Common myeloid progenitor, CD34-positive (primary cell): ENCODE measurements around the gene FAM76B.

Experiments
- CTCF ChIA-PET: fragments of 350-600 bp; sonication (Branson Sonifier 250); formaldehyde crosslinking; loops from one replicate; lab custom pipeline; 2021; ENCODE audit warnings: antibody characterized with exemption; lab: Charles Lee
- POLR2A ChIA-PET: fragments of 350-600 bp; sonication (Branson Sonifier 250); formaldehyde crosslinking; loops from one replicate; lab custom pipeline; 2021; ENCODE audit warnings: antibody characterized with exemption; lab: Charles Lee
- DNase-seq, 3 donors: peaks; one replicate each; pipeline versions ENCODE4 v3.0.0 to v3.0.0-alpha.2; 2013
- H3K27ac ChIP-seq, 2 experiments: 1 replicate in 1 of 2; 2 replicates in 1 of 2; pipeline ENCODE4 v1.7.0; 2013; ENCODE audit warnings: inconsistent platforms in 2 of 2, low read length in 2 of 2, mild to moderate bottlenecking in 2 of 2, low read depth in 1 of 2, moderate library complexity in 1 of 2; ENCODE audit not compliant: severe bottlenecking in 2 of 2, insufficient read depth in 1 of 2, poor library complexity in 1 of 2
- H3K27me3 ChIP-seq, 5 experiments: replicated peaks in 2 of 5; 1 replicate in 3 of 5; 2 replicates in 2 of 5; pipeline versions ENCODE4 v1.6.1 to v1.7.0; 2013; ENCODE audit warnings: low read length in 4 of 5, mild to moderate bottlenecking in 2 of 5, moderate library complexity in 2 of 5, inconsistent platforms in 1 of 5; ENCODE audit not compliant: insufficient read depth in 5 of 5, control insufficient read depth in 4 of 5
- H3K36me3 ChIP-seq, 4 experiments: 1 replicate in 2 of 4; 2 replicates in 2 of 4; pipeline versions ENCODE4 v1.6.1 to v1.7.0; 2013; ENCODE audit warnings: low read length in 3 of 4, control low read depth in 1 of 4, mild to moderate bottlenecking in 1 of 4; ENCODE audit not compliant: control insufficient read depth in 4 of 4, insufficient read depth in 4 of 4
- H3K4me1 ChIP-seq, 4 experiments: 1 replicate in 3 of 4; 2 replicates in 1 of 4; pipeline versions ENCODE4 v1.6.1 to v1.7.1; 2013; ENCODE audit warnings: low read length in 3 of 4, mild to moderate bottlenecking in 3 of 4, control low read depth in 1 of 4, inconsistent platforms in 1 of 4, moderate library complexity in 1 of 4; ENCODE audit not compliant: control insufficient read depth in 4 of 4, insufficient read depth in 4 of 4; ENCODE audit errors: control extremely low read depth in 1 of 4
- H3K4me3 ChIP-seq, 7 experiments: 1 replicate in 4 of 7; 2 replicates in 3 of 7; pipeline versions ENCODE4 v1.5.1 to v1.7.0; 2013; ENCODE audit warnings: mild to moderate bottlenecking in 7 of 7, low read length in 6 of 7, moderate library complexity in 6 of 7, inconsistent platforms in 2 of 7, low read depth in 2 of 7, control low read depth in 1 of 7; ENCODE audit not compliant: insufficient read depth in 4 of 7, control insufficient read depth in 1 of 7; ENCODE audit errors: extremely low read depth in 1 of 7
- H3K9me3 ChIP-seq, 5 experiments: 1 replicate in 4 of 5; 2 replicates in 1 of 5; pipeline versions ENCODE4 v1.6.1 to v1.7.1; 2013; ENCODE audit warnings: low read length in 4 of 5, mild to moderate bottlenecking in 2 of 5, inconsistent platforms in 1 of 5, low read depth in 1 of 5, moderate library complexity in 1 of 5; ENCODE audit not compliant: control insufficient read depth in 4 of 5, insufficient read depth in 2 of 5; ENCODE audit errors: control extremely low read depth in 1 of 5
- WGBS: methylation state at CpG from one replicate; pipeline ENCODE4 v1.1.5; 2013; ENCODE audit not compliant: insufficient coverage; 5-methylcytosine and 5-hydroxymethylcytosine counted together

The FAM76B gene

DNA sequence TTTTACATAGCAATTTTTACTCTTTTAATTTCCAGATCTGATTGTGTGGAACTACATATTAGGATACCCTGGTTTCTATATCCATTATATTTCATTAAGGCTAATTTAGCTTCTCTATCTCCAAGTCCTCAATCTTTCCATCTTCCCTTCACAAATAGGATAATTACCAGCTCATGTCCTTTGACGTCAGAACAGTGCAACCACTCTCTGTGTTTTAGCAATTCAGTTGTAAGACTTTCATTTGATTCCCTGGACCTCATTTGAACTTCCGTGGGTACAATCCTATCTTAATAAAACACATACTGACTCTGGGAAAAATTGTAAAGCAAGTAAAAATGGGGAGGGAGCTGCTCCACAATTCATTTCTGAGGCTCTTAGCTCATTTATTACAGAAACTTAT, 52.8 kb downstream of the FAM76B start:
- Histone ChIP-seq H3K4me3 (no peak overlapping the region), H3K27ac (peak overlapping the region in 1 of 2 experiments; percentile 55), H3K4me1 (peaks cover 6 to 42% (median 26%) of the 10 kb centered on the region in 4 experiments), H3K9me3 (no peaks in the 10 kb centered on the region), H3K27me3 (no peaks in the 10 kb centered on the region), H3K36me3 (no peaks in the 10 kb centered on the region)
- ChIA-PET CTCF (interaction anchor here (0.9 to 2.5 kb wide), 9 partner anchors 12 to 582 kb away, joined by 3 to 13 read pairs (median 5); no protein-coding TSS in a partner anchor), POLR2A (interaction anchor here (0.7 kb wide), 1 partner anchor 478 kb away, joined by 3 read pairs; no protein-coding TSS in a partner anchor)
- peak in 2 of 3 donors; percentile 9 to 20 for DNase-seq
- WGBS, result 20% methylated on average over 1 of the region's 2 CpGs

DNA sequence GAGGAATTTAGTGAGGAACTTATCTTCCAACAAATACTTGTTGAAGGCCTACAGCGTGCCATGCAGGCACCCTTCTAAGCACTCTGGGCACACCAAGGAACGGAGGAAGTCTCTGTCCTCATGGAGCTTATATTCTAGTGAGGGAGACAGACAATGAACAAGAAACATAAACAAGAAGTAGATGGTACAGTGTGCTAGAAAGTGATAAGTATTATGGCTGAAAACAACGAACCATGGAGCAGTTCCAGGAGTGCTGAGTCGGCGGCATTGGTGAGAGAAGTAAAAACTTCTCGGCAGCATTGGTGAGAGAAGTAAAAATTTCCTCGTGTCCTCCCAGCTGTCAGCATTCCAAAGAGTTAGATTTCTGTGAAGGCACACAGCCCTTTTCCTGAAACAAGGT, 53.2 kb downstream of the FAM76B start:
- DNase-seq, result peak in 2 of 3 donors; percentile 30 to 40
- Histone ChIP-seq H3K27ac (peak overlapping the region in 1 of 2 experiments; percentile 55), H3K27me3 (no peaks in the 10 kb centered on the region), H3K9me3 (no peaks in the 10 kb centered on the region), H3K4me3 (no peak overlapping the region), H3K4me1 (peaks cover 6 to 44% (median 26%) of the 10 kb centered on the region in 4 experiments), H3K36me3 (no peaks in the 10 kb centered on the region)
- ChIA-PET CTCF (interaction anchor here (0.9 to 2.5 kb wide), 12 partner anchors 8 to 581 kb away, joined by 3 to 13 read pairs (median 4); no protein-coding TSS in a partner anchor), POLR2A (interaction anchor here (0.7 kb wide), 1 partner anchor 478 kb away, joined by 3 read pairs; no protein-coding TSS in a partner anchor)
- 25% methylated on average over 7 of the region's 7 CpGs for WGBS

DNA sequence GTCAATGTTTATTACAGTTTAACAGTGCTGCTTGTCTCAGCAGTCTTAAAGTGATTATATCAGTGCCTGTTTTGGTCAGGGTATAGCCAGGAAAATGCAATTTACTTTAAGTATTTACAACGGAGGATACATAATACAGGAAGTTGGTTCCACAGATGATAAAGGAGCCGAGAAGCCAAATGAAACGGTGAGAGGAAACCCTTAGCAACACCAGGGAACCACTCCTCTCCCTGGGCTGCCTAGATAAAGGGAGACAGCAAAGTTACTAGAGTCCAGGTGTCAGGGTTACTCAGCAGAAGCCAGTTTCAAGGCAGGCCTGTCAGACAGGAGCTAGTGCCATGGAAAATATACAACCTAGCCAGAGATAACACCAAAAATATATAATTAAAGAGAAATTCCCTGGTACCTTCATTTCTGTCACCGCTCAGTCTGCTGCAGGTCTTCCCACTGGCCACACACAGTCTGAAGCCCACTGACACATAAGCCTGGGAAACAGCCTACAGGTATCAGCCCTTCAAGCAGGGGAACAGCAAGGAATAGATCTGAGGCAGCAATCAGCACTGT, 55.5 kb downstream of the FAM76B start:
- POLR2A ChIA-PET, result interaction anchor here (0.6 to 1.2 kb wide), 2 partner anchors 37 to 587 kb away, joined by 3 to 4 read pairs; no protein-coding TSS in a partner anchor
- WGBS, result 0% methylated on average over 2 of the region's 4 CpGs
- Histone ChIP-seq H3K4me1 (peaks cover 6 to 48% (median 26%) of the 10 kb centered on the region in 4 experiments), H3K27ac (peak overlapping the region; percentile 41 to 85), H3K36me3 (no peaks in the 10 kb centered on the region), H3K4me3 (peak overlapping the region in 1 of 7 experiments; percentile 48), H3K9me3 (peaks cover 0 to 4% (median 0%) of the 10 kb centered on the region in 5 experiments), H3K27me3 (no peaks in the 10 kb centered on the region)
- CTCF ChIA-PET, result interaction anchor here (0.6 to 0.8 kb wide), 4 partner anchors 9 to 53 kb away, joined by 3 to 4 read pairs (median 4); no protein-coding TSS in a partner anchor
- peak; percentile 93 to 99 (median 98) for DNase-seq

DNA sequence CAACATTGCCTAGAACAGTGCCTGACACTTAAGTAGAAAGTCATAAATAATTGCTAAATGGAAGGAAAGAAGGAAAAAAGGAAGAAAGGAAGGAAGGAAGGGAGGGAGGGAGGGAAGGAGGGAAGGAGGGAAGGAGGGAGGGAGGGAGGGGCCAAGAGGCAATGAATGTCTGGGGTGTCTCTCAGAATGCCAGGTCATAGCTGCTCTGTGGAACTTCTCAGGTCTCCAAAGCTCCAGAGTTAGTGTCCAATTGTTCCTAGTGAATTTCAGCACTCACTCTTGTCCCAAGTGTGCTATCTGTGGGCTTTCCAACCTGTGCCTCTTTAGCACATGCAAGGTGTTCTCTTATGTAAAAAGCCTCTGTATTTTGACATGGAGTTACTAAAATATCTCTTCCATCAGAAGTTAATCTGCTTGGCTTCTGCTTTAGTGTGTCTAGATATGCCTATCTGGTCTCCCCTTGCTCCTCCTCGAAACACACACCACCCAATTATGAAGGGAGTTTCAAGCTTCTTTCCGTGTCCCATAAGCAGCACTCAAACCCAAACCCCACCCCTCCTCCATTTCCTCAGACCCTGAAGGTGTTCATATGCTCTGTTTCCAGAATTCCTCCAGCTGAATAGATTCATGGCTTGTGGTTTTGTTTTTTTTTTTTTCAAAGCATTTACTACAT, 56.5 kb downstream of the FAM76B start:
- no peaks in the 10 kb centered on the region for H3K27me3 ChIP-seq
- POLR2A ChIA-PET, result no interaction called here
- peak overlapping the region in 1 of 7 experiments; percentile 48 for H3K4me3 ChIP-seq
- H3K27ac ChIP-seq, result peak overlapping the region; percentile 29 to 85
- peak in 2 of 3 donors; percentile 33 to 50 for DNase-seq
- peaks cover 6 to 48% (median 26%) of the 10 kb centered on the region in 4 experiments for H3K4me1 ChIP-seq
- H3K36me3 ChIP-seq, result no peaks in the 10 kb centered on the region
- WGBS, result 33% methylated on average over 1 of the region's 2 CpGs
- CTCF ChIA-PET, result interaction anchor here (0.8 to 1.2 kb wide), 3 partner anchors 8 to 32 kb away, joined by 3 to 4 read pairs (median 3); no protein-coding TSS in a partner anchor
- peaks cover 0 to 4% (median 0%) of the 10 kb centered on the region in 5 experiments for H3K9me3 ChIP-seq

DNA sequence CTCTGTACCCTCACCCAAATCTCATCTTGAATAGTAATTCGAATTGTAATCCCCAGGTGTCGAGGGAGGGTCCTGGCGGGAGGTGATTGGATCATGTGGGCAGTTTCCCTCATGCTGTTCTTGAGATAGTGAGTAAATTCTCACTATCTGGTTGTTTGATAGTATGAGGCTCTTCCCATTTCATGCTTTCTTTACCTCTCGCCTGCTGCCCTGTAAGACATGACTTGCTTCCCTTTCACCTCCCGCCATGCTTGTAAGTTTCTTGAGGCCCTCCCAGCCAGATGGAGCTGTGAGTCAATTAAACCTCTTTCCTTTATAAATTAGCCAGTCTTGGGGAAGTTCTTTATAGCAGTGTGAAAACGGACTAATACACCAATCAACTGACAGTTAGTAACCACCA, 60.1 kb downstream of the FAM76B start:
- peaks cover 3 to 29% (median 21%) of the 10 kb centered on the region in 4 experiments for H3K4me1 ChIP-seq
- no peak overlapping the region for H3K4me3 ChIP-seq
- H3K9me3 ChIP-seq, result peaks cover 0 to 4% (median 0%) of the 10 kb centered on the region in 5 experiments
- POLR2A ChIA-PET, result no interaction called here
- peak in 2 of 3 donors; percentile 13 to 39 for DNase-seq
- H3K27ac ChIP-seq, result no peak overlapping the region
- CTCF ChIA-PET, result interaction anchor here (0.8 to 1.2 kb wide), 2 partner anchors 9 to 14 kb away, joined by 3 to 4 read pairs; no protein-coding TSS in a partner anchor
- no peaks in the 10 kb centered on the region for H3K36me3 ChIP-seq
- WGBS, result no CpG with 5 or more reads among the region's 6 CpGs
- H3K27me3 ChIP-seq, result no peaks in the 10 kb centered on the region

DNA sequence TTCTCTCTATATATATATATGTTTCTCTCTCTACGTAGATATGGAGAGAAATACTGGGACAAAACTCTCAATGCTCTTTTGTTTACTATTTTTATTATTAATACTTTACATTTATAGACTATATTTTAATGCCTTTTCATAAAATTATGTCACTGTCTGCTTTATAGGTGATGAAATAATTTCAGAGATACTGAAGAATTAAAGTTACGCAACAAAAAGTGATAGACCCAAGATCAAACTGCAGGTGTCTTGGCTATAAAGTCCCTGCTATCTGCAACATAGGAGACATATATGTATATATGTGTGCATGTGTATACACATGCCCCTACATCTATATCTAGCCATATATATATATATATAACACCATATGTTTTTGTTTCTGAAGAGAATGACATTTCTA, 60.8 kb downstream of the FAM76B start:
- ChIA-PET CTCF (interaction anchor here (1.1 kb wide), 1 partner anchor 23 kb away, joined by 3 read pairs; no protein-coding TSS in a partner anchor), POLR2A (no interaction called here)
- H3K4me1 ChIP-seq, result peaks cover 2 to 23% (median 14%) of the 10 kb centered on the region in 4 experiments
- peaks cover 0 to 4% (median 0%) of the 10 kb centered on the region in 5 experiments for H3K9me3 ChIP-seq
- no peak overlapping the region for H3K4me3 ChIP-seq
- WGBS, result 100% methylated on average over 1 of the region's 2 CpGs
- no peak for DNase-seq
- no peaks in the 10 kb centered on the region for H3K36me3 ChIP-seq
- no peaks in the 10 kb centered on the region for H3K27me3 ChIP-seq
- H3K27ac ChIP-seq, result no peak overlapping the region
